Adipocyte (in vitro differentiated cells): ENCODE results near the gene BARX2.

Experiments used
- DNase-seq: peaks from one replicate; pipeline ENCODE4 v3.0.0-alpha.2; 2015; ENCODE audit warnings: low read depth
- H3K27me3 ChIP-seq: replicated peaks from 2 replicates; pipeline ENCODE4 v1.7.0; 2013; ENCODE audit warnings: mild to moderate bottlenecking, low read length, moderate library complexity; ENCODE audit not compliant: control insufficient read depth, insufficient read depth
- H3K36me3 ChIP-seq: 2 replicates; pipeline ENCODE4 v1.7.0; 2013; ENCODE audit warnings: low read length, mild to moderate bottlenecking, moderate library complexity; ENCODE audit not compliant: control insufficient read depth, insufficient read depth, severe bottlenecking
- H3K4me1 ChIP-seq: 2 replicates; pipeline ENCODE4 v1.7.0; 2013; ENCODE audit warnings: mild to moderate bottlenecking, low read length, moderate library complexity; ENCODE audit not compliant: control insufficient read depth, insufficient read depth
- H3K4me3 ChIP-seq: 2 replicates; pipeline ENCODE4 v1.7.0; 2013; ENCODE audit warnings: mild to moderate bottlenecking, low read length, moderate library complexity
- H3K9ac ChIP-seq: 2 replicates; pipeline ENCODE4 v1.7.0; 2013; ENCODE audit warnings: mild to moderate bottlenecking, low read length, moderate library complexity
- H3K9me3 ChIP-seq: 2 replicates; pipeline ENCODE4 v1.7.0; 2013; ENCODE audit warnings: mild to moderate bottlenecking, low read length, moderate library complexity; ENCODE audit not compliant: control insufficient read depth

The BARX2 gene

GRCh38 chr11:129374993-129375750 is 476 bp upstream of the BARX2 start:
- H3K9me3 ChIP-seq = no peaks in the 10 kb centered on the region
- peaks cover 3% of the 10 kb centered on the region for H3K4me1 ChIP-seq
- no peak for DNase-seq

DNA sequence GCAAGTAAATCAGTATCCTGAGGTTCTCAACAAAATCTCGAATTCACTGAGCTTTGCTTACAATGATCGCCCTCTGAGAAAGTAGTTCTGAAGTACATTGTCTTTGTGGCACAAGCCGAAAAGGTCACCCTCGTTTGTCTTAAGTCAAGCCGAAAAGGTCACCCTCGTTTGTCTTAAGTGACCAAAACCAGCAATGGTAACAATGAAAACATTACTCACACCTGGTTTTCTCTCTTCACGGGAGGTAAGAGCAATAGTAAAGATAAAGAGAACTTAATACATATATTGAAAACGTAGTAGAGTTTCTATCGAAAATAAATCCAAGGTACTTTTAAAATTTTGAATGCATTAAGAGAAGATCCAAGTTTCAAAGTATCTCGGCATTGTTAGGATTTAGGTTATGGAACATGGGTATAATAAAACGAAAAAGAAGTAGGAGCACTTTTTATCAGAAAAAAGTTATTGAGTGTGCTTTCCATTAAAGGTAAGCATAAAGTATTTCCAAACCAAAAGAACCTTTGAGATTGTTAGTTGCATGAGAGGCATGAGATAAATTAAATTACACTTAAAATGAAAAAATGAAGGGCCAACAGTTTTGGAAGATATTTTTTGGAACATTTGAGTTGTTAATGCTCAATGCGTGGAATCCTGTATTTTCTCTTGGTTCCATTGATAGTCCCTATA is 1.2 kb downstream of the BARX2 start:
- DNase-seq = no peak
- no peaks in the 10 kb centered on the region for H3K36me3 ChIP-seq
- no peak overlapping the region for H3K4me3 ChIP-seq
- H3K9me3 ChIP-seq = no peaks in the 10 kb centered on the region
- peaks cover 3% of the 10 kb centered on the region for H3K4me1 ChIP-seq
- no peak overlapping the region for H3K9ac ChIP-seq
- H3K27me3 ChIP-seq = peaks cover 81% of the 10 kb centered on the region

More at GRCh38 chr11:129374993-129375750, 476 bp upstream of the BARX2 start:
- peaks cover 89% of the 10 kb centered on the region for H3K27me3 ChIP-seq
- H3K9ac ChIP-seq = no peak overlapping the region
- H3K36me3 ChIP-seq = no peaks in the 10 kb centered on the region
- no peak overlapping the region for H3K4me3 ChIP-seq

DNA sequence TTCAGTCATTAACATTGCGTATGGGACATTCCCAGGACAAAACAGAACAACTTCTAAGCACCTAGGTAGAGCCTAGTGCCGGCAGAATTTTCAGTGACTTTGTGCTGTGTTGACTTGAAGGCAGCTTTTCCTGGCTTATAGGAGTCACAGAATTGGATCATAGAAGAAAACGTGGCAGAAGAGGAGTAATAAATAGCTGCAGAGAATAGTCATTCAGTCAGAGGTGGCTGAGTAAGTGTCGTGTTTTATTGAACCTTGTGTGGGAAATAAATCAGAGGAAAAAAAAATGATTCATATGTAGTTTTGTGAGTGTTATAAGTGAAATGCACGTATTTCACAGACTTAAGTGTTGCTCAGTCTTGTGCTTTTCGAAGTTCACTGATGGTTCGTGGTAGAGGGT is 2.1 kb downstream of the BARX2 start:
- H3K36me3 ChIP-seq = no peaks in the 10 kb centered on the region
- no peak overlapping the region for H3K9ac ChIP-seq
- H3K9me3 ChIP-seq = no peaks in the 10 kb centered on the region
- peaks cover 78% of the 10 kb centered on the region for H3K27me3 ChIP-seq
- DNase-seq = no peak
- H3K4me1 ChIP-seq = peaks cover 3% of the 10 kb centered on the region
- no peak overlapping the region for H3K4me3 ChIP-seq

- Histone ChIP-seq H3K36me3 (no peaks in the 10 kb centered on the region), H3K27me3 (peaks cover 71% of the 10 kb centered on the region), H3K4me3 (no peak overlapping the region), H3K4me1 (no peaks in the 10 kb centered on the region), H3K9me3 (no peaks in the 10 kb centered on the region), H3K9ac (no peak overlapping the region)
- DNase-seq = no peak
Measured at GRCh38 chr11:129380413-129380812, 4.8 kb downstream of the BARX2 start.

- no peak for DNase-seq
- H3K27me3 ChIP-seq = peaks cover 74% of the 10 kb centered on the region
- H3K4me3 ChIP-seq = no peak overlapping the region
Measured at GRCh38 chr11:129382583-129382982, 6.9 kb downstream of the BARX2 start.

GRCh38 chr11:129383060-129383459 is 7.4 kb downstream of the BARX2 start:
- Histone ChIP-seq H3K36me3 (no peaks in the 10 kb centered on the region), H3K9me3 (no peaks in the 10 kb centered on the region), H3K27me3 (peaks cover 72% of the 10 kb centered on the region), H3K9ac (no peak overlapping the region), H3K4me3 (no peak overlapping the region), H3K4me1 (no peaks in the 10 kb centered on the region)
- DNase-seq = no peak

More at GRCh38 chr11:129382583-129382982, 6.9 kb downstream of the BARX2 start:
- H3K9ac ChIP-seq = no peak overlapping the region
- no peaks in the 10 kb centered on the region for H3K4me1 ChIP-seq
- no peaks in the 10 kb centered on the region for H3K9me3 ChIP-seq
- H3K36me3 ChIP-seq = no peaks in the 10 kb centered on the region

DNA sequence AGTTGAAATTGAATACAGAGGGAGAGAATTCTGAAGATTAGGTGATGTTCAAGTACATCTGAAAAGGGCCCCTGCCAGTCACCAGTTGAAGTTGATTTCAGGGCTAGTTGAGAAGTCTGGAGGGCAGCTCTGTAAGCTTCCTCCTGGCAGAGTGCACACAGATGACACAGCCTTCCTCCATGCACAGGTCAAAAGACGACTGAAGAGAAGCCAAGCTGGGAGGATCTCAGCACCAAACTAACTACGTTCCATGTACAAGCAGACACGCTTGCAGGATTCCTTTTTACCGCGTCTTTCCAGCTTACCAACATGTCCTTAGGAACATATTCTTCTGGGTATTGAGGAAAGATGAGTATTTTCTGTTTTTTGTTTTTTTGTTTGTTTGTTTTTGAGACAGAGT is 7.9 kb downstream of the BARX2 start:
- no peak overlapping the region for H3K4me3 ChIP-seq
- H3K4me1 ChIP-seq = no peaks in the 10 kb centered on the region
- peaks cover 68% of the 10 kb centered on the region for H3K27me3 ChIP-seq
- DNase-seq = no peak
- no peak overlapping the region for H3K9ac ChIP-seq
- H3K9me3 ChIP-seq = no peaks in the 10 kb centered on the region
- H3K36me3 ChIP-seq = no peaks in the 10 kb centered on the region

GRCh38 chr11:129384415-129384814 is 8.8 kb downstream of the BARX2 start:
- H3K9ac ChIP-seq = no peak overlapping the region

GRCh38 chr11:129385801-129386200 is 10.2 kb downstream of the BARX2 start:
- no peak for DNase-seq
- Histone ChIP-seq H3K4me1 (no peaks in the 10 kb centered on the region), H3K9ac (no peak overlapping the region), H3K4me3 (no peak overlapping the region), H3K27me3 (peaks cover 57% of the 10 kb centered on the region), H3K36me3 (no peaks in the 10 kb centered on the region), H3K9me3 (no peaks in the 10 kb centered on the region)

More at GRCh38 chr11:129384415-129384814, 8.8 kb downstream of the BARX2 start:
- no peak for DNase-seq
- Histone ChIP-seq H3K9me3 (no peaks in the 10 kb centered on the region), H3K36me3 (no peaks in the 10 kb centered on the region), H3K27me3 (peaks cover 63% of the 10 kb centered on the region), H3K4me3 (no peak overlapping the region), H3K4me1 (no peaks in the 10 kb centered on the region)

- Histone ChIP-seq H3K9me3 (no peaks in the 10 kb centered on the region), H3K4me1 (no peaks in the 10 kb centered on the region), H3K36me3 (no peaks in the 10 kb centered on the region), H3K27me3 (peaks cover 61% of the 10 kb centered on the region), H3K9ac (no peak overlapping the region), H3K4me3 (peak overlapping the region; percentile 23)
- no peak for DNase-seq
Measured at GRCh38 chr11:129386795-129387397, 11.2 kb downstream of the BARX2 start.

DNA sequence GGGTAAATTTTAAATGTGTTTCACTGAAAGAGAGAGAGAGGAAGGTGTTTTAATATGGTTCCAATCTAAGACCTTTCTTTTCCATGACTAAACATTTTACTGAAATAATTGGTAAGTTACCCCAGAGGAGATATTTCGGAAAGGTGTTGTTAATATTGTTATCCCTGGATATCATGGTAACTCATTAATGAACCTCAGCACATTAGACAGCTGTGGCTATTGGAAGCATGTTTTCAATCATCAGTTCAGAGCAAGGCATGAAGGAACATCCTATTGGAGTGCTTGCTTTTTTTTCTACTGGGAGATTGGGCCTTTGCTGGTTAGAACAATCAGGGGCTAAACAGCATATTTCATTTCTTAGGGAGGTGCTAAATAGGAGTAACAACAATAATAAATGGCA is 11.8 kb downstream of the BARX2 start:
- H3K4me3 ChIP-seq = no peak overlapping the region
- DNase-seq = no peak
- no peaks in the 10 kb centered on the region for H3K4me1 ChIP-seq
- no peaks in the 10 kb centered on the region for H3K36me3 ChIP-seq
- peaks cover 58% of the 10 kb centered on the region for H3K27me3 ChIP-seq
- H3K9ac ChIP-seq = no peak overlapping the region
- H3K9me3 ChIP-seq = no peaks in the 10 kb centered on the region
